ENCODE measurements around the gene HAO1.

DNA sequence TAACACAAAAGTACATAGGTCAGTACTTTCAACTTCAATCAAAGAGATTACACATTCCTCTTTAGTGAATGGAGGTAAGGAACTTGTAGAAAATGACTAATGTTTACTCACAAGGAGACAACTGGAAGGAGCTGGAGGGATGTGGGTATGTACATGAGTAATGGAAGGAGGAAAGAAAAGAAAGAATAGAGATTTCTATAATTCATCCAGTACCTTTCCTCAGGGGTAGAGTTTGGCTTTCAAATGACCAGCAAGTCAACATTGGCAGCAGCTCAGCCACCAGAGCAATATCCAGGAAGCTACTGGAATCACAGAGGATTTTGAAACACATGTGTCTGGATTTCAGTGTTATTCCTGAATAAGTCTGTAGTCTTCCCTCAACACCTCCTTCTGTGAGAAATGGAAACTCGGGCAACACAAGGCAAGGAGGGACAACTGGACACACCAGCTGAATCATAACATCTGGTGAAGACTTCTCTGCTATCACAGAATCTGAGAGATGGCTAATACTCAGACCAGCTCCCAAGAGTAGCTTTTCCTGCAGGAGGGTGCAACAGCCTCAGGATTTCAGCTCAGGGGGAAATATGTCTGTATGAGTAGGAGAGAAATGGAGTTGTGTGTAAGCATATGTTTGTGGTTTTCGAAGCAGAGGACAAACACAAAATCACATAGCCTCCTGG lies 98.8 kb downstream of the HAO1 start:
- TF ChIP-seq ETV1 (tag; conservative IDR thresholded peaks at IDR 0.05; ENCODE audit: low read depth) (no peak), HNRNPH1 (optimal IDR thresholded peaks at IDR 0.05; ENCODE audit: low read depth, low read length) (no peak), POLR2AphosphoS5 (IDR thresholded peaks at IDR 0.05; ENCODE audit: control insufficient read depth, insufficient read depth, low read depth, low read length) (no peak), HMG20B (CRISPR knock-in tag; IDR thresholded peaks at IDR 0.05) (no peak), KLF10 (CRISPR knock-in tag; IDR thresholded peaks at IDR 0.05) (no peak), CEBPB (tag; IDR thresholded peaks at IDR 0.05) (no peak), EHMT2 (IDR thresholded peaks at IDR 0.05) (no peak), NCOR1 (IDR thresholded peaks at IDR 0.05) (no peak)
- TF ChIP-seq, protein P1, sequence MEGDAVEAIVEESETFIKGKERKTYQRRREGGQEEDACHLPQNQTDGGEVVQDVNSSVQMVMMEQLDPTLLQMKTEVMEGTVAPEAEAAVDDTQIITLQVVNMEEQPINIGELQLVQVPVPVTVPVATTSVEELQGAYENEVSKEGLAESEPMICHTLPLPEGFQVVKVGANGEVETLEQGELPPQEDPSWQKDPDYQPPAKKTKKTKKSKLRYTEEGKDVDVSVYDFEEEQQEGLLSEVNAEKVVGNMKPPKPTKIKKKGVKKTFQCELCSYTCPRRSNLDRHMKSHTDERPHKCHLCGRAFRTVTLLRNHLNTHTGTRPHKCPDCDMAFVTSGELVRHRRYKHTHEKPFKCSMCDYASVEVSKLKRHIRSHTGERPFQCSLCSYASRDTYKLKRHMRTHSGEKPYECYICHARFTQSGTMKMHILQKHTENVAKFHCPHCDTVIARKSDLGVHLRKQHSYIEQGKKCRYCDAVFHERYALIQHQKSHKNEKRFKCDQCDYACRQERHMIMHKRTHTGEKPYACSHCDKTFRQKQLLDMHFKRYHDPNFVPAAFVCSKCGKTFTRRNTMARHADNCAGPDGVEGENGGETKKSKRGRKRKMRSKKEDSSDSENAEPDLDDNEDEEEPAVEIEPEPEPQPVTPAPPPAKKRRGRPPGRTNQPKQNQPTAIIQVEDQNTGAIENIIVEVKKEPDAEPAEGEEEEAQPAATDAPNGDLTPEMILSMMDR (IDR thresholded peaks at IDR 0.05 in 2 of 3, conservative IDR thresholded peaks at IDR 0.05 in 1 of 3; ENCODE audit: insufficient read depth in 2 of 3, low read depth in 1 of 3, low read length in 3 of 3): no peak

Data from K562 (cell line).